ENCODE results near the gene TMEM164. TPM values are rescaled to one million over a fixed set of nuclear protein-coding genes. Genes with fewer than 3 reads are reported as not detected.

Gene TMEM164
- total RNA-seq, 1 experiment from 2014 or later, result 26.2 TPM

- H3K9me3 Mint-ChIP-seq (ENCODE audit: unreplicated experiment), result no peaks in the 10 kb centered on the region
- H3K4me1 Mint-ChIP-seq (ENCODE audit: low read depth, unreplicated experiment), result no peaks in the 10 kb centered on the region
- BruUV-seq (replicated peaks), result no TSS peak
- Histone ChIP-seq H3K4me3 (ENCODE audit: low read depth, low read length) (no peak overlapping the region), H3K9me3 (no peaks in the 10 kb centered on the region), H3K4me1 (no peaks in the 10 kb centered on the region), H3K36me3 (ENCODE audit: control insufficient read depth, insufficient read depth, low read length) (no peaks in the 10 kb centered on the region), H3K27me3 (replicated peaks; ENCODE audit: control insufficient read depth, insufficient read depth, low read length) (no peaks in the 10 kb centered on the region)
- no peak for DNase-seq
- ChIA-PET CTCF (no interaction called here), POLR2A (no interaction called here)
- no peak for TF ChIP-seq CTCF (IDR thresholded peaks at IDR 0.05; ENCODE audit: insufficient read depth in 1 of 2, low read depth in 1 of 2, low read length in 1 of 2, severe bottlenecking in 1 of 2, unreplicated experiment in 1 of 2)
- H3K27ac Mint-ChIP-seq (ENCODE audit: unreplicated experiment), result no peak overlapping the region
- intact Hi-C loops (cut with micrococcal nuclease; ENCODE audit: unreplicated experiment), result no loop called here
- no peaks in the 10 kb centered on the region for H3K36me3 Mint-ChIP-seq (ENCODE audit: insufficient read depth, unreplicated experiment)
- no peak overlapping the region for H3K4me3 Mint-ChIP-seq (ENCODE audit: unreplicated experiment)
- H3K27me3 Mint-ChIP-seq (ENCODE audit: insufficient read depth, unreplicated experiment), result no peaks in the 10 kb centered on the region
These were observed 202.1 kb downstream of the TMEM164 start for GRCh38 chrX:110204986-110205385.

GRCh38 chrX:110208092-110208491 is 205.2 kb downstream of the TMEM164 start:
- Histone ChIP-seq H3K4me1 (no peaks in the 10 kb centered on the region), H3K36me3 (ENCODE audit: control insufficient read depth, insufficient read depth, low read length) (no peaks in the 10 kb centered on the region), H3K4me3 (ENCODE audit: low read depth, low read length) (no peak overlapping the region), H3K9me3 (no peaks in the 10 kb centered on the region), H3K27me3 (replicated peaks; ENCODE audit: control insufficient read depth, insufficient read depth, low read length) (no peaks in the 10 kb centered on the region)
- no peaks in the 10 kb centered on the region for H3K4me1 Mint-ChIP-seq (ENCODE audit: low read depth, unreplicated experiment)
- ChIA-PET POLR2A (no interaction called here), CTCF (no interaction called here)
- no TSS peak for BruUV-seq (replicated peaks)
- no peaks in the 10 kb centered on the region for H3K9me3 Mint-ChIP-seq (ENCODE audit: unreplicated experiment)
- intact Hi-C loops (cut with micrococcal nuclease; ENCODE audit: unreplicated experiment), result no loop called here
- no peak overlapping the region for H3K27ac Mint-ChIP-seq (ENCODE audit: unreplicated experiment)
- no peaks in the 10 kb centered on the region for H3K36me3 Mint-ChIP-seq (ENCODE audit: insufficient read depth, unreplicated experiment)
- no peak for DNase-seq
- no peaks in the 10 kb centered on the region for H3K27me3 Mint-ChIP-seq (ENCODE audit: insufficient read depth, unreplicated experiment)
- TF ChIP-seq CTCF (IDR thresholded peaks at IDR 0.05; ENCODE audit: insufficient read depth in 1 of 2, low read depth in 1 of 2, low read length in 1 of 2, severe bottlenecking in 1 of 2, unreplicated experiment in 1 of 2), result no peak
- H3K4me3 Mint-ChIP-seq (ENCODE audit: unreplicated experiment), result no peak overlapping the region

- POLR2A ChIA-PET, result interaction anchor here (0.6 kb wide), 1 partner anchor 47 kb away, joined by 4 read pairs; no protein-coding TSS in a partner anchor
- Mint-ChIP-seq H3K9me3 (ENCODE audit: unreplicated experiment) (no peaks in the 10 kb centered on the region), H3K4me1 (ENCODE audit: low read depth, unreplicated experiment) (peaks cover 6% of the 10 kb centered on the region), H3K27me3 (ENCODE audit: insufficient read depth, unreplicated experiment) (no peaks in the 10 kb centered on the region), H3K27ac (ENCODE audit: unreplicated experiment) (no peak overlapping the region), H3K4me3 (ENCODE audit: unreplicated experiment) (no peak overlapping the region), H3K36me3 (ENCODE audit: insufficient read depth, unreplicated experiment) (no peaks in the 10 kb centered on the region)
- Histone ChIP-seq H3K4me1 (peaks cover 2% of the 10 kb centered on the region), H3K4me3 (ENCODE audit: low read depth, low read length) (no peak overlapping the region), H3K9me3 (no peaks in the 10 kb centered on the region), H3K36me3 (ENCODE audit: control insufficient read depth, insufficient read depth, low read length) (no peaks in the 10 kb centered on the region), H3K27me3 (replicated peaks; ENCODE audit: control insufficient read depth, insufficient read depth, low read length) (no peaks in the 10 kb centered on the region)
- no TSS peak for BruUV-seq (replicated peaks)
- DNase-seq, result no peak
- CTCF ChIA-PET, result interaction anchor here (0.9 kb wide), 1 partner anchor 28 kb away, joined by 4 read pairs; no protein-coding TSS in a partner anchor
- intact Hi-C loops (cut with micrococcal nuclease; ENCODE audit: unreplicated experiment), result loop anchor here (10.0 kb wide), 1 partner anchor 64 kb away; no protein-coding TSS in a partner anchor
- no peak for TF ChIP-seq CTCF (IDR thresholded peaks at IDR 0.05; ENCODE audit: insufficient read depth in 1 of 2, low read depth in 1 of 2, low read length in 1 of 2, severe bottlenecking in 1 of 2, unreplicated experiment in 1 of 2)
These were observed 207.7 kb downstream of the TMEM164 start for GRCh38 chrX:110210417-110211139.
